Stimulated activated CD4-positive, alpha-beta T cell treated with anti-CD3 and anti-CD28 coated beads, Interleukin-2, amount 100 ng/mL, for 24 hours (primary cell): ENCODE data around the gene PTPRN2.

Source experiments
- DNase-seq, 2 donors: peaks; one replicate each; pipeline ENCODE4 v3.0.0-alpha.2; 2020

PTPRN2 gene

GRCh38 chr7:157976406-157976805 is 611.2 kb downstream of the PTPRN2 start:
- DNase-seq = no peak

DNA sequence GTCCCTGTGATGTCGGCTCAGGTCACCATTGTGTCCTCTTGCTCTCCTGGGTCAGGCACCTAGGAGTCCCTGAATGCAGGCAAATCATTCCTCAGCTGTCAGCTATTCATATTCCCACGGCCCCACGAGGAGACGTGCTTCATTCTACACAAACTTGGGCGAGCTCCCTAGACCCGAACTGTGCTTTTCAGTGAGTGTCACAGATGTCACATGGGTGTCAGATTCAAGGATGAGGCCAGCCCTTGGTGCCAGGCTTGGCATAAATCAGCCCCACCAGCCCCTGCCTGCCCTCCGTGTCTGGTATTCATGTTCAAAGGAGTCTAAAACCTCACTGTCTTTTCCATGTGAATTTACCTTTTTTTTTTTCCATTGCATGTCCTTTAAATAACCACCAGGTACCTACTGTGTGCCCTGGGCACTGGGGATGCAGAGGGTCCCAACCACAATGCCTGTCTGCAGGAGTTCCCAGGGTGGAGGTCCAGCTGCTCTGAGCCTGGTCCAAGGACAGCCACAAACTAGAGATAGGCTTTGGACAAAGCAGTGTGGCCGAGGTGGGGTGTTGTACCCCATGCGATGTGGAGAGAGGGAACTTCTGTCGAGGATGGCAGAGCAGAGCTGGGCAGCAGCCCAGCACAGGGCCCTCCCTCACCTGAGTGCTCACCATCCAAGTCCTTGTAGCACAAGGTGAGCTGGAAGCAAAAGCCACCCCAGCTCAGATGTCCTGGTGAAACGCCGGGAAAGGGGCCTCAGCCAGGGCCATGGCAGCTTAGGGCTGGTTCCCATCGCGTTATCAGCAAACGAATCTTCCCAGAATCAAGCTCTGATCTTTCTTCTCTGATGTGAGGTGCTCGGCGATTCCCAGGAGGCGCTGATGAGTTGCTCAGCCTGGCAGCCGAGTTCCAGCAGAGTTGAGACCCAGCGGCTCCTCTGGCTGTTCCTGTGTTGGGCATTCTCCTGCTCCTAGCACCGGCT is 611.9 kb downstream of the PTPRN2 start:
- no peak for DNase-seq

DNA sequence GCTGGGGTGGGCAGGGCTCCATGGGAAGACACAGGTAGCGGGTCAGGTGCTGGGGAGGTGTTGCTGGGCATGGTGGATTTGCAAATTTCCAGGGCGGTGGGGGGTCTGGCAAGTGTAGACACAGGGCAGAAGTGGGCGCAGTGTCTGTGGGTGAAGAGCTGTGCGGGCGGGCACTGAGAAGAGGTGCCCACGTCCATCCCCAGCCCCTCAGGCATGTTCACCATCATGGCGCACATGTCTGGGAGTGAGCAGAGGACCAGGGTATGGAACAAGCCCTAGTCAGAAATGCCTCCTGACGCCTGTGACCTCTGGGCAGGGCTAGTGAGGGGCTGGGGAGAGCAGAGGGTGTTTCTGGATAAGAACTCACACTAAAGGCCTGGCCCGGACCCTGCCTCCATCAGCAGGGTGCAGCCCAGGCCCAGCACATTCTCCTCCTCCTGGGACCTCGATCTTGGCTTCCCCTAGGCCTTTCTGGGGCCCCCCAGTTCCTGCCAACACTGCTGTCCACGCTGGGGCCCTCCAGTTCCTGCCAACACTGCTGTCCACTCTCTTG is 612.9 kb downstream of the PTPRN2 start:
- DNase-seq = no peak

DNA sequence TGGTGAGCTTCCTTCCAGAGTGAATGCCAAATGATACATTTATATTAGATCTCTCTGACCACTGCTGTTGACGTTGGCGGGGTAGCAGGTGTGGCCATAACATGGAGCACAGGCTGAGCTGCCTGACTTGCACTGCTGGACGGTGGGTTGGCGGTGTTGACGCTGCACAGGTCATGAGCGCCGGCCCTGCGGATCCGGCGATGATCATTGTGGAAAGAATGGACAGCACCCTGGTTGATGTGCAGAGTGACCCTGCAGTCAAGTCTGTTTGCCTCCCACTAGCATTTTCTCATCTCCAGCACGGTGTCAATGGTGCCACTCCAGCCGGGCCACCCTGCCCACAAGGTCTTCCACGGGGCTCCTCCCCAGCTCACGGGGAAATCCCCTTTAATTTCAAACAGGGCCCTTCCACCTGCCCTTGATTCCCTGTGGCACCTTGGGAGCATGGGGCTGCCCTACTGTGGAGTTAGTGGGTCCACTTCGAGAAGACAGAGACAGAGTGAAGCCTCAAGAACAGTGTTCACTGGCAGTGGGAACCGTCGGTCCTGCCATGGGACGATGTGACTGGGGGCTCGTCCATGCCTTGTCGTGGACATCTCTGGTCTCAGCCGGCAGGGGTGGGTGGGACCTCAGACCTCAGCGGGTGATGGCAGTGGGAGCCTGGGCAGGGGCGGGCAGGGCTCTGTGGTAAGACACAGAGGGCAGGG is 613.5 kb downstream of the PTPRN2 start:
- DNase-seq = no peak

DNA sequence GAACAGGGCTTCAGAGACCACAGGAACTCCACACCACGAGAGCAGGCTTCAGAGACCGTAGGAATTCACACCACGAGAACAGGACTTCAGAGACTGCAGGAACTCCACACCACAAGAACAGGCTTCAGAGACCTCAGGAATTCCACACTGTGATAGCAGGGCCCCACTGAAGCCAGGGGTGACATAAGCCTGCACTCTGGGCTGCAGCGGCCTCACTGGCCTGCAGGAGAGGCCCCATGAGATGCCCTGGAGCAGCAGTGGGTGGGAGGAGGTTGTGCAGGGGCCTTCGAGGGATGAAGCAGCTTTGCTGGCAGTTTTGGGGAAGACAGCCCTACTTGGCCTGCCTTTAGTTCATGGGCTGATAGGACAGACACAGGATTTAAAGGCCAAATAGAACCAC is 614.7 kb downstream of the PTPRN2 start:
- no peak for DNase-seq

GRCh38 chr7:157971501-157971900 is 616.1 kb downstream of the PTPRN2 start:
- no peak for DNase-seq

DNA sequence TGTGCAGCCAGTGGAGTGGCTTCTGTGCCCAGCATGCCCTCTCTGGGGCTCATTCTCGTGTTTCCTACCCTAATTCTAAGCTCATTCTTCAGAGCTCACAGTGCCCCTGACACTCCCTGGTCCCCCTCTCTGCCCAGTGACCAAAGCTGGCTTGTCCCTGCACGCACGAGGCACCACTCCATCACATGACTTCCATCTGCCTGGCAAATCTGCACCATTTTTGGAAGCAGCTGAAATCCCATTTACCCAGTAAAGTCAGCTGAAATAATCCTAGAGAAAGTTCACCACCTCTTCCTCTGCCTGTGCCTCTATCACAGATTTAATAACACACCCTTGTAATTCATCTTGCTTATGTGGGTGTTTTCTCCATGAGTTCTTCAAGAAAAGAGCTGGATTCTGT is 616.9 kb downstream of the PTPRN2 start:
- no peak for DNase-seq

- DNase-seq = no peak
Measured at GRCh38 chr7:157969995-157970394, 617.6 kb downstream of the PTPRN2 start.

DNA sequence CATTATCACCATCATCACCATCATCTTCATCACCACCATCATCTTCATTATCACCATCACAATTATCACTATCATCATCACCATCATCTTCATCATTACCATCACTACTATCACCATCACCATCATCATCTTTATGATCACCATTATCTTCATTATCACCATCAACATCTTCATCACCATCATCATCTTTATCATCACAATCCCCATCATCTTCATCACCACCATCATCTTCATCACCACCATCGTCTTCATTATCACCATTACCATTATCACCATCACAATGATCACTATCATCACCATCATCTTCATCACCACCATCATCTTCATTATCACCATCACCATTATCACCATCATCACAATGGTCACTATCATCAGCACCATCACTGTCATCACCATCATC is 621.1 kb downstream of the PTPRN2 start:
- no peak for DNase-seq

GRCh38 chr7:157964521-157964920 is 623.1 kb downstream of the PTPRN2 start:
- no peak for DNase-seq

DNA sequence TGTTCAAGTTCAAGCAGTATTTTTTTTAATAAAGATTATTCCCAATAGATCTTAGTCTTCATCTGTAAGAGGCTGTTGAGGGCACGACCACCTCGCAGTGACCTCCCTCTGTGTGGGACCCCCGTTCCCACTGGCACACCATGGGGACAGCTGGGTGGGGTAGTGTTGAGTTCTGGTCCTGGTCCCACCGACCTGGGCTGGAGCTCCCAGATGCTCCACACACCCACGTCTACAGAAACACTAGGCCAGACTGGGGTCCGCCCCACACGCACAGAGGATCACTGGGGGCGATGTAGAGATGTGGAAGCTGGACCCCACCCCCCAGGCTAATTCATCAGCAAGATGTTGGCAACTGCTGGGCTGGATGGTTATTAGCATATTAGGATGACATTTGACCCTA is 623.6 kb downstream of the PTPRN2 start:
- no peak for DNase-seq

DNA sequence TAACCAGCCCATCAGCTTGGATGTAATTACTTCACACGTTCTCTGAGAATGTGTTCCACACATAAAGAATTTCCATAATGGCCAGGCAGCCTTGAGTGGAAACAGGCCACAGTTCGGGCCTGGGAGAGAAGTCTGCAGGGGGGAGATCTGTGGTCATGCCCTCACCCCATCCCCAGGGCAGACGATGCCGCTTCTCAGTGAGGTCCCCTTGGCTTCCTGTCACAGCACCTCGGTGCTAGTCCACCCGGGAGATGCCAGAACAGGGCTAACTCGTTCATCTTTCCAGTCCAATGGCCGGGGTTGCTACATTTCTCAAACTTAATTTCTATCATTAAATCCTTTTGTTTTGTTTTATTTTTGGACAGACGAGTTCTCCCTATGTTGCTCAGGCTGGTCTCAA is 624.1 kb downstream of the PTPRN2 start:
- DNase-seq = no peak

DNA sequence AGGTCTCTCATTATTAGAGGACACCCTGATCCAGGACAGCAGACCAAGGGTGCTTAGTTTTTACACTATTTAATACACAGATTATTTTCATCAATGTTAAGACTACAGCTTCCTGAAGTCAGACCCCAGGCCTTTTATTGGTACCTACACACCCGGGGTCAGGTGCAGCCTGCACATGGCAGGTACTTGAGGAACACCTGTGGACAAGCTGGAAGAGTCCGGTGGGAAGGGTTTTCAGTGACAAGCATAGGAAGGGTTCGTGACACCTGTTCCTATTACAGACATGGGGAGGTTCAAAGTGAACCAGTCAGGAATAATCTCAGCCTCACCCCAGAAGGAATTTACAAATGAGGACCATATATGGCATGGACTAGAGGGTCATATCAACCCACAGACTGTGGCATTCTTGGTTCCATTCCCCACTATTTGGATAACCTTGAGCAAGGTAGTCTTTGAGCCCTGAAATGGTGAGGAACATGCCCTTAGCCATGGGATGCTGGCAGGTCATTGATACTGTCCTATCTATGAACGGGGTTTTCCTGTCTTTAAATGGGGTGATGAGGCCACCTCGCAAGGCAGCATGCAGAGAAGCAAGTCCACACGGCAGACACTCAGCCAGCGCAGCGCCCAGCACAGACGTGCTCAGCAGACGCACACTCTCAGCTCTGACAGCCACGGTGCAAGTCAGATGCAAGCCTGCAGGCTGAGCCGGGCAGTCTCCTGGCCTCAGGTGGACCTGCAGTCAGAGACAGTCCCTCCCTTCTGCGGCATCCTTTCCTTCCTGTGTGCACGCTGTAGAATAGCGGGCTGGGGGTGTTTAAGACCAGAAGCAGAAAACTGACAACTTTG is 624.9 kb downstream of the PTPRN2 start:
- DNase-seq = no peak

GRCh38 chr7:157961731-157962457 is 625.7 kb downstream of the PTPRN2 start:
- no peak for DNase-seq

GRCh38 chr7:157955348-157955999 is 632.1 kb downstream of the PTPRN2 start:
- DNase-seq = no peak

DNA sequence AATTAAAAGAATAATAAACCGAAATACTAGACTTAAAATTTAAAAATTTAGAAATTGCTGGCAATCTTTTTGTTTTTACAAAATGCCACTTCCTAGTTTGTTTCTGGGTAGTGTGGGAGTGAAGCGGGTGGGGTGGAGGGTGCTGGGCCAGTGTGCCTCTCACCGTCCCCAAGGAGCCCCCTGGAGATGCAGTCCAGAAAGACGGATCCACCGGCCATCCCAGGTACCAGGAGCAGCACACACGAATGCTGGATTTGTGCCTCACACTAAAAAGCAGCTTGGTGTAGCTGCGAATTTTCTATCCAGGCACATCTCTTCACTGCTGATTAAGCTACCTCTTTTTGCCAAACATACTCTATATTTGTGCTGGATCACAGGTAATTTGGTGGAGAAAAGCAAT is 632.7 kb downstream of the PTPRN2 start:
- DNase-seq = no peak

GRCh38 chr7:157952841-157953645 is 634.6 kb downstream of the PTPRN2 start:
- DNase-seq = no peak

DNA sequence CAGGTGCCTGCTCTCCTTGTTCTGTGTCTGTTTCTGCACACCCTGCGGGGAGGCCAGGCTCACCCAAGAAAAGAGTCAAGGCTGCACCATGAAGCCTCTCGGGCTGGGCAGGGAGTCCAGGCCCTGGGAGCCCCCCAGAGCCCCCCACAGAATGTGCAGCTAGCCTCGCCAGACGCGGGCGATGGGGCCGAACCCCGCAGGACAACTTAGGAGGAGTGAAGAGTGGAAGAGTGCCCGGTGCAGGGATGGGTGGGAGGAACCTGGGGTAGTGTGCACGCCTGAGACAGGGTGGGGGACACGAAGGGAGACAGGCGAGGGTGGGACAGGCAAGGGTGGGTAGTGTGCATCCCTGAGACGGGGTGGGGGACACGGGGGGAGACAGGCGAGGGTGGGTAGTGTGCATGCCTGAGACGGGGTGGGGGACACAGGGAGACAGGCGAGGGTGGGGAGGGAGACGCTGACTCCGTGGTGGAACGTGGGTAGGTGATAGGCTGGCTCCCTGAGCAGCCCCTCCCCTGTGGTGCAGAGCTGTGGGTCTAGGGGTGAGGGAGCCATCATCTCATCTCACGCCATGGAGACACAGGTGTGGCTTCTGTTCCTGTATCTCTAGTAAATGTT is 635.5 kb downstream of the PTPRN2 start:
- DNase-seq = no peak

DNA sequence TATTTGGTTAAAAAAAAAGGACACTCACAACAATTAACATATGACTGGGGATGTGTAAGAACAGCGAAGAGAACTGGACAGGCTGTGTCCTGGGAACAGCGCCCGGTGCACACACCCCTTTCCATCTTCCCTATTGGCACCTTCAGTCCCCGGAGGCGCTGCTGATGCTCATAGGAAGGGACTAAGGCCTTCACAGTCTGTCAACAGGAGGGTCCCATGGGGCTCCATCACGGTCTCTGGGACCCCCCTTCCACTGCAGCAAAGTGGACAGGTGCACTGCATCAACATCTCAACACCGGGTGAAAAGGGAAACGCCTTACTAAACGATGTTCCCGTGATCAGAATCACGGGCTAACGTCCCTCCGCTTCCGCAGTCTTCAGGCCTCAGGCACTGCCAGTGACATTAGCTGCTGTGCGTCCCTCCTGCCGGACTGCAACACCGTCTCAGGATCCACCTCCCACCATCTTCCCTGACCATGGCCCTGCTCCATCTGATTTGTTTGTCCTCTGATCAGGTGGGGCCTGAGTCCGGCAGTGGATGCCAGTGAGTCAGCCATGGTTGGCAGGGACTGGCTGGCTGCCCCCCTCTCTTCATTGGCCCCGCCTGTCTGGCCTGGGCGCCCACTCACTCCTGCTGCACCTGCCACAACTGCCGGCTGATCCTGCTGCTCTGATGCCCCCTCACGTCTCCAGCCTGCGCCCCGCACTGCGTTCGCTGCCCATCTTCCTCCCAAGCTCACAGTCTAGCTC is 636.1 kb downstream of the PTPRN2 start:
- no peak for DNase-seq

DNA sequence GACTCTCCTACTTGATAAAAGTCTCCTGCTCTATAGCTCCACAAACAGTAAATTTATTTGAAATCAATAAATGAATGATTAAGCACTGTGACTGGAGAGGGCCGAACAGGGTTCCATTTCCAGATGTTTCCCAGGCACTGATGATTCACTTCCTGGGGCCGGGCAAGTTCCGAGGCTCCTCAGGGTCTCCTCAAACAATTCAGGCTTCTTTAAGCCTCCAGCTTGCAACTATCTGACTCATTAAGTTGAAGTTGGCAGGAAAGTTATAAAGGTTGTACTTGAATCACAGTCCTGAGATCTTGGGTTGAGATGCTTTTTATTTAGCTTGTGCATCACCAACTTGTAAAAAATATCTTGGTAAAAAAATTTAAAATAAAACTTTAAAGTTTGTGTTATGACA is 637.9 kb downstream of the PTPRN2 start:
- no peak for DNase-seq
